Measurements from ENCODE around the gene INPP5A. TPM values are rescaled to one million over a fixed set of nuclear protein-coding genes. Genes with fewer than 3 reads are reported as not detected.

The INPP5A gene
- total RNA-seq, 6 experiments from 2014 or later, result 58.9 to 64.6 (median 63.8) TPM

DNA sequence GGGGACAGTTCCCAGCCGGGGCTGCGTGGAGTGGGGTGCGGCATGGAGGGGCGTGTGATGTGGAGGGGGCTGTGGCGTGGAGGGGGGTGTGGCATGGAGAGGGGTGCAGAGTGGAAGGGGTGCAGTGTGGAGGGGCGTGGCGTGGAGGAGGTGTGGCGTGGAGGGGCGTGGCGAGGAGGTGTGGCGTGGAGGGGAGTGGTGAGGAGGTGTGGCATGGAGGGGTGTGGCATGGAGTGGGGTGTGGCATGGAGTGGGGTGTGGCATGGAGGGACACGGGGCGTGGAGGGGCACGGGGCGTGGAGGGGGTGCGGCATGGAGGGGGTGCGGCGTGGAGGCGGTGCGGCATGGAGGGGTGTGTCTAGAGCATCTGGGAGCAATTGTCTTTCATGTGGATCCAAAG is 214.8 kb downstream of the INPP5A start:
- Mint-ChIP-seq H3K4me3 (no peak overlapping the region), H3K36me3 (ENCODE audit: low read depth) (peaks cover 43% of the 10 kb centered on the region), H3K27me3 (ENCODE audit: insufficient read depth) (peaks cover 7% of the 10 kb centered on the region; the same call in 1 of the 2 replicates), H3K4me1 (ENCODE audit: low read depth) (no peaks in the 10 kb centered on the region), H3K9me3 (peaks cover 6% of the 10 kb centered on the region), H3K27ac (no peak overlapping the region)
- TF ChIP-seq CTCF (IDR thresholded peaks at IDR 0.05), result no peak
- no peak for DNase-seq

- peaks cover 6% of the 10 kb centered on the region for H3K9me3 Mint-ChIP-seq
- no peak for DNase-seq
- no peak overlapping the region for H3K4me3 Mint-ChIP-seq
- peaks cover 7% of the 10 kb centered on the region; the same call in 1 of the 2 replicates for H3K27me3 Mint-ChIP-seq (ENCODE audit: insufficient read depth)
- no peaks in the 10 kb centered on the region for H3K4me1 Mint-ChIP-seq (ENCODE audit: low read depth)
- TF ChIP-seq CTCF (IDR thresholded peaks at IDR 0.05), result no peak
- no peak overlapping the region for H3K27ac Mint-ChIP-seq
- H3K36me3 Mint-ChIP-seq (ENCODE audit: low read depth), result peaks cover 44% of the 10 kb centered on the region
These were observed 215.4 kb downstream of the INPP5A start for GRCh38 chr10:132752961-132753360.

DNA sequence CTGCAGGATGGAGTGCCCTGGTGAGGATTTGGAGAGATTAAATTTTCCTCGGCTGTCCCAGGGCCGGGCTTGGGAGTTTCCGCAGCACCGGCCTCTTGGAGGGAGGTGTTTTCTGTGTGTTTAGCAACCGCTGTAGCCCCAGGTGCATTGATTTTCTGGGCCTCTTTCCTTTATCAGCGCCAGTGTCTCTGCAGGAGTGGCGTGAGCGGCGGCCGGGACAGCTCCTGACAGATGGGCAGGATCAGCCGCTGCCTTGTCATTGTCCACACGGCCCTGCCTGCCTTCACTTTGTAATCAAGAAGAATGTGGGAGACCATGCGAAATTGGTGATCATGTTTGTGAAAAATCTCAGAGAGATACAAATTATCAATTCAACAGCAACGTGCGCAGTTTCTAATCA is 216.0 kb downstream of the INPP5A start:
- Mint-ChIP-seq H3K4me1 (ENCODE audit: low read depth) (no peaks in the 10 kb centered on the region), H3K27ac (no peak overlapping the region), H3K9me3 (peaks cover 6% of the 10 kb centered on the region), H3K4me3 (no peak overlapping the region), H3K36me3 (ENCODE audit: low read depth) (peaks cover 44% of the 10 kb centered on the region), H3K27me3 (ENCODE audit: insufficient read depth) (peaks cover 7% of the 10 kb centered on the region; the same call in 1 of the 2 replicates)
- no peak for TF ChIP-seq CTCF (IDR thresholded peaks at IDR 0.05)
- DNase-seq, result no peak

DNA sequence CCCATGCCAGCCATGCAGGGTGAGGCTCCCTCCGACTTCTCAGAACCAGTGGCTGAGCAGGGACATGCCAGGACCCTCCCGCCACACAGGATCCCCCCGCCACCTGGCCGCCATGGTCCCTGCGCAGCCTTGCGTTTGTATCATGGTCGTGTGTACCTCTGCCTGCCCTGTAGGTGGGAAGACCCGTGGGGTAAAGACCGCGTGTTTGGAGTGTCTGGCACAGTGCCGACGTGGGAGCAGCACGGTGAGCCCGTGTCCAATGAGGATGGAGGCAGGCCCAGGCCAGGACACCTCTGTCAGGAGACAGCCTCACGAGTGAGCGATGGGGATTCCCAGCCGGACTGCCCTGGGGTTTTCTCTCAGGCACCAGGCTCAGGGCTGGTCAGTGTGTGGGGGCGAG is 216.5 kb downstream of the INPP5A start:
- no peak for DNase-seq
- Mint-ChIP-seq H3K4me1 (ENCODE audit: low read depth) (no peaks in the 10 kb centered on the region), H3K4me3 (no peak overlapping the region), H3K9me3 (peaks cover 6% of the 10 kb centered on the region), H3K27ac (no peak overlapping the region), H3K27me3 (ENCODE audit: insufficient read depth) (peaks cover 7% of the 10 kb centered on the region; the same call in 1 of the 2 replicates), H3K36me3 (ENCODE audit: low read depth) (peaks cover 44% of the 10 kb centered on the region)
- TF ChIP-seq CTCF (IDR thresholded peaks at IDR 0.05), result no peak

DNA sequence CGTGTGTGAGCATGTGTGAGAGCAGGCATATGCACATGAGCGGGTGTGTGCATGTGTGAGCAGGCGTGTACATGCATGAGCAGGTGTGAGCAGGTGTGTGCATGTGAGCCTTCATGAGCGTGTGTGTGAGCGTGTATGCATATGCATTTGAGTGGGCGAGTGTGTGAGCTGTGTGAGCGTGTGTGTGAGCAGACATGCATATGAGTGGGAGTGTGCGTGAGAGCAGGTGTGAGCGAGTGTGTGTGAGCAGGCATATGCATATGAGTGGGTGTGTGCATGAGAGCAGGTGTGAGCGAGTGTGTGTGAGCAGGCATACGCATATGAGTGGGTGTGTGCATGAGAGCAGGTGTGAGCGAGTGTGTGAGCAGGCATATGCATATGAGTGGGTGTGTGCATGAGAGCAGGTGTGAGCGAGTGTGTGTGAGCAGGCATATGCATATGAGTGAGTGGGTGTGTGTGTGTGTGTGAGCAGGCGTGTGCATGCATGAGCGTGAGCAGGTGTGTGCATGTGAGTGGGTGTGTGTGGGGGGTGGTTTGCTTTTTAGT is 217.7 kb downstream of the INPP5A start:
- Mint-ChIP-seq H3K27me3 (ENCODE audit: insufficient read depth) (peaks cover 7% of the 10 kb centered on the region; the same call in 1 of the 2 replicates), H3K36me3 (ENCODE audit: low read depth) (peaks cover 38% of the 10 kb centered on the region), H3K4me1 (ENCODE audit: low read depth) (no peaks in the 10 kb centered on the region), H3K9me3 (peaks cover 6% of the 10 kb centered on the region), H3K27ac (0 out of 2 replicates have a peak overlapping the region, but pooled peaks have one; percentile 5), H3K4me3 (no peak overlapping the region)
- TF ChIP-seq CTCF (IDR thresholded peaks at IDR 0.05), result no peak
- DNase-seq, result no peak
